GM12801 (cell line): Measurements from ENCODE around the gene P2RY8.

Experiments
- CTCF ChIP-seq: IDR thresholded peaks from one replicate; pipeline ENCODE4 v1.5.1; 2011; ENCODE audit warnings: control low read depth; ENCODE audit not compliant: insufficient read length; ENCODE audit errors: extremely low read depth

P2RY8 gene

DNA sequence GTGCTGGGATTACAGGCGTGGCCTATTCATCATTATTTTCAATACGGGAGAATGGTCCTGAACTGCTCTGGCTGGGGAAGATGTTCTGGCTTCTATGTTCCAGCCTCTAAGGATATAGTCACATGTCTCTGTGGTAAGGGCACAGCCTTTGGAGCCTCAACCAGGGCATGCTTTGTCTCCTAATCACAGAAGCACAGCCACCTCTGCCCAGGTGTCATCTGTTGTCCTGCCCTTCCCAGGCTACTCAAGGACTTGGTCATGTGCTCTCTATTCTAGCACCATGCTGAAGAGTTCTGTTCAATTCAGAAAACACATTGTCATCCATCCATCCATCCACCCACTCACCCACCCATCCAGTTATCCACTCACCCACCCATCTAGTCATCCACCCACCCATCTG lies 113.8 kb downstream of the P2RY8 start:
- TF ChIP-seq CTCF, result no peak

DNA sequence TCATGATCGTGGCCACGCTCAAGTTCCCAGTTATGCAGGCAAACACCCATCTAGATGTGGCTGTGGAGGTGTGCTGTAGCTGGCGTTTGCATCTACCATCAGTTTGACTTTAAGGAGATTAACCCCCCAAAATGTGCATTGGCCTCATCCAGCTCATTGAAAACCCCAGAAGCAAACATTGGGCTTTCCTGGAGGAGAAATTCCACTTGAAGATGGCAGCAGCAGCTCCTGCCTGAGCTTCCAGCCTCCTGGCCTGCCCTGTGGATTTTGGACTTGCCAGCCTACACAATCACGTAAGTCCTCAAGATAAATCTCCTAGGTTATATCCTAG lies 114.9 kb downstream of the P2RY8 start:
- TF ChIP-seq CTCF, result no peak

GRCh38 chrX:1421433-1422134 lies 115.4 kb downstream of the P2RY8 start:
- TF ChIP-seq CTCF, result no peak

DNA sequence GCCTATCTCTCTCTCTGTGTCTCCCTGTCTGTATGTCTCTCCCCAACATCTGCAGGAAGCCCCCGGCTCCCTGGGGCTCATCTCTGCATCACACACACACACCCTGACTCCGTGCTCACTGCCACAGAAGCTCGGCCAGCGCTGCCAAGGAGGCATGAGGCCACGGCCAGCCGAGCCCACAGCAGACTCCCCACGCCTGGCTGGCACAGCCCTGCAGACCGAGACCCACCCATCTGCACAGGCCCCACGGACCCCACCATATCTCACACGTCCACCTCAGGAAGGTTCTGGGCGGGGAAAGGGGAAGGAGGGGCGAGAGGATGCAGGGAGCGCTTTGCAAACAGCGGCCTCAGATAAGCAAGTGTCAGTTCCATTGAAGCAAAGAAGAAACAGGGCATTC lies 116.6 kb downstream of the P2RY8 start:
- TF ChIP-seq CTCF, result no peak

GRCh38 chrX:1419545-1420355 lies 117.2 kb downstream of the P2RY8 start:
- TF ChIP-seq CTCF, result no peak

DNA sequence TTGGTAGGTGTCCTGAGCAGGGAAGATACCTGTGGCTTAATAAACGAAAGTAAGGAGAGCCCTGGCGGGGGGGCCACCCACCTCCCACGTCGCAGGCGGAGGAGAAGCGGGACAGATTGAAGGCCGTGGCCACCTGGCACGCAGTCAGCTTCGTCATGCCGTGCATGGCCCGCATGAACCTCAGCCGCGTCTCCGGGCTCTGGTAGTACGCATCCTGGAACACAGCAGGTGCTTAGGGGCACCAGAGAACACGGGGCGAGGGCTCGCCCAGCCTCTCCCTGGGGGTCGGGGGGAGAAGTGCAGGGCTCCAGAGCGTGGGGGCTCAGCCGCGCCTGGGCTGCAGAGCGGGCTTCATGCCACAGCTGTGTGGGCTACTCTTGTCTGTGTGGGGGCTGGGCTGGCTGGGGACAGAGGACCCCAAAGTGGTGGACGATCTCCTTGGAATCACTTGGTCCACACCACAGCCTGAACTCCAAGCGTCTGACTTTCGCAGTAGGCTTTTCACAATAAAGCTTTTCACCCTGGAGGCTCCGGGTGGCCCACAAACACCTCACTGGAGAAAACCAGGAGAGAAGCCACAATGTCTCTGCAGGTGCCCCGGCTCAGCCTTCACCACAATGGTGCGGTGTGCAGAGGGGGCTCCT lies 118.0 kb downstream of the P2RY8 start:
- no peak for TF ChIP-seq CTCF

GRCh38 chrX:1417921-1418771 lies 118.8 kb downstream of the P2RY8 start:
- no peak for TF ChIP-seq CTCF
